CD4-positive, alpha-beta T cell treated with Interleukin-10 for 1 hour (primary cell): Measurements from ENCODE around the gene SS18.
"Not testable (repeated sequence)": the region's sequence is repeated elsewhere in the genome, so short reads cannot be mapped to it uniquely, and the experiment has no call there.

Source experiments
- DNase-seq: peaks from one replicate; pipeline ENCODE4 v3.0.0-alpha.2; 2020

The SS18 gene

GRCh38 chr18:26090130-26091046 is at the start of gene SS18:
Gene SS18, minus strand, starts transcription at chr18:26090613. Its CDS starts 44 bp downstream, at chr18:26090569.
- peak; percentile 92 for DNase-seq

- DNase-seq, result no peak
Measured at GRCh38 chr18:26135548-26135947, 45.1 kb upstream of the SS18 start.

GRCh38 chr18:26134107-26134506 is 43.7 kb upstream of the SS18 start:
- DNase-seq, result peak; percentile 30

- DNase-seq, result peak; percentile 64
Measured at GRCh38 chr18:26133652-26134051, 43.2 kb upstream of the SS18 start, which contains the start of gene PSMA8. Gene PSMA8, plus strand, starts transcription at chr18:26133869. Its CDS starts 97 bp downstream, at chr18:26133966.

GRCh38 chr18:26128192-26128591 is 37.8 kb upstream of the SS18 start:
- not testable (repeated sequence) for DNase-seq

- no peak for DNase-seq
Measured at GRCh38 chr18:26127786-26128185, 37.4 kb upstream of the SS18 start.

GRCh38 chr18:26121994-26122393 is 31.6 kb upstream of the SS18 start:
- DNase-seq, result not testable (repeated sequence)

GRCh38 chr18:26121476-26121875 is 31.1 kb upstream of the SS18 start:
- DNase-seq, result no peak

- DNase-seq, result no peak
Measured at GRCh38 chr18:26119246-26119645, 28.8 kb upstream of the SS18 start.

GRCh38 chr18:26104035-26104434 is 13.6 kb upstream of the SS18 start:
- no peak for DNase-seq

- DNase-seq, result peak; percentile 40
Measured at GRCh38 chr18:26103579-26103978, 13.2 kb upstream of the SS18 start.

GRCh38 chr18:26097563-26097962 is 7.2 kb upstream of the SS18 start:
- DNase-seq, result no peak

GRCh38 chr18:26096852-26097251 is 6.4 kb upstream of the SS18 start:
- DNase-seq, result no peak

GRCh38 chr18:26091047-26091630 is 726 bp upstream of the SS18 start:
- no peak for DNase-seq

- DNase-seq, result peak; percentile 27
Measured at GRCh38 chr18:26089293-26090129, 902 bp downstream of the SS18 start.

GRCh38 chr18:26088487-26088886 is 1.9 kb downstream of the SS18 start:
- no peak for DNase-seq

- no peak for DNase-seq
Measured at GRCh38 chr18:26086959-26087358, 3.5 kb downstream of the SS18 start.

- no peak for DNase-seq
Measured at GRCh38 chr18:26085056-26085455, 5.4 kb downstream of the SS18 start.

- DNase-seq, result no peak
Measured at GRCh38 chr18:26083099-26083498, 7.3 kb downstream of the SS18 start.

- no peak for DNase-seq
Measured at GRCh38 chr18:26082475-26082874, 7.9 kb downstream of the SS18 start.

GRCh38 chr18:26074246-26074645 is 16.2 kb downstream of the SS18 start:
- no peak for DNase-seq

- DNase-seq, result no peak
Measured at GRCh38 chr18:26073758-26074157, 16.7 kb downstream of the SS18 start.

- DNase-seq, result no peak
Measured at GRCh38 chr18:26071725-26072124, 18.7 kb downstream of the SS18 start.
